GM23338 (cell line): ENCODE results near the gene FOXP1. TPM values are rescaled to one million over a fixed set of nuclear protein-coding genes. Genes with fewer than 3 reads are reported as not detected.

Experiments
- ATAC-seq: fragments of 200-7000 bp; cut with Tn5 transposase; 3 replicates; pipeline ENCODE4 v1.9.1; 2020
- DNase-seq: peaks from one replicate; pipeline ENCODE4 v3.0.0-alpha.2; 2015; ENCODE audit warnings: low spot score
- H2AFZ ChIP-seq: fragments of 200-600 bp; sonication (generic); 2 replicates; pipeline ENCODE4 v1.8.0; 2016; ENCODE audit warnings: antibody characterized with exemption, mild to moderate bottlenecking, moderate library complexity
- H3F3A ChIP-seq: fragments of 200-600 bp; sonication (generic); replicated peaks from 2 replicates; pipeline ENCODE4 v1.8.0; 2017; ENCODE audit warnings: antibody characterized with exemption, mixed run types, low read depth
- H3K27ac ChIP-seq: fragments of 200-600 bp; sonication (generic); 2 replicates; pipeline ENCODE4 v1.6.1; 2016; ENCODE audit warnings: low read depth
- H3K27me3 ChIP-seq: fragments of 200-600 bp; sonication (generic); 2 replicates; pipeline ENCODE4 v1.8.0; 2016; ENCODE audit warnings: mild to moderate bottlenecking, mixed run types, moderate library complexity; ENCODE audit not compliant: insufficient read depth
- H3K36me3 ChIP-seq: fragments of 200-600 bp; sonication (generic); 2 replicates; pipeline ENCODE4 v1.8.0; 2016; ENCODE audit warnings: mild to moderate bottlenecking; ENCODE audit not compliant: insufficient read depth
- H3K4me1 ChIP-seq: fragments of 200-600 bp; sonication (generic); 2 replicates; pipeline ENCODE4 v1.8.0; 2016; ENCODE audit warnings: mild to moderate bottlenecking, moderate library complexity; ENCODE audit not compliant: insufficient read depth
- H3K4me2 ChIP-seq: fragments of 200-600 bp; sonication (generic); 2 replicates; pipeline ENCODE4 v1.7.1; 2017; ENCODE audit warnings: mixed run types
- H3K4me3 ChIP-seq: fragments of 200-600 bp; sonication (generic); 2 replicates; pipeline ENCODE4 v1.6.1; 2016; ENCODE audit warnings: mixed run types
- H3K79me2 ChIP-seq: fragments of 200-600 bp; sonication (generic); replicated peaks from 2 replicates; pipeline ENCODE4 v1.8.0; 2017; ENCODE audit warnings: mild to moderate bottlenecking; ENCODE audit not compliant: insufficient read depth
- H3K9me2 ChIP-seq: fragments of 200-600 bp; sonication (generic); 2 replicates; pipeline ENCODE4 v1.8.0; 2017; ENCODE audit not compliant: insufficient read depth
- H4K20me1 ChIP-seq: fragments of 200-600 bp; sonication (generic); replicated peaks from 2 replicates; pipeline ENCODE4 v1.8.0; 2017; ENCODE audit warnings: mild to moderate bottlenecking; ENCODE audit not compliant: insufficient read depth
- H3K27ac Mint-ChIP-seq: 2 replicates; pipeline ENCODE4 v1.8.0; 2020; ENCODE audit warnings: inconsistent platforms, mild to moderate bottlenecking, moderate library complexity, mixed read lengths
- H3K27me3 Mint-ChIP-seq: 3 replicates; pipeline ENCODE4 v1.8.0; 2022; ENCODE audit warnings: low read depth, mild to moderate bottlenecking, moderate library complexity, mixed read lengths, inconsistent platforms; ENCODE audit not compliant: insufficient read depth, poor library complexity
- H3K36me3 Mint-ChIP-seq: 3 replicates; pipeline ENCODE4 v1.8.0; 2021; ENCODE audit warnings: low read depth, mild to moderate bottlenecking, inconsistent platforms, moderate library complexity, mixed read lengths
- H3K4me1 Mint-ChIP-seq: 3 replicates; pipeline ENCODE4 v1.8.0; 2020; ENCODE audit warnings: mild to moderate bottlenecking, inconsistent platforms, mixed read lengths
- H3K4me3 Mint-ChIP-seq: 3 replicates; pipeline ENCODE4 v1.8.0; 2021; ENCODE audit warnings: moderate library complexity, mild to moderate bottlenecking, inconsistent platforms, mixed read lengths
- H3K9me3 Mint-ChIP-seq: 3 replicates; pipeline ENCODE4 v1.8.0; 2020; ENCODE audit warnings: moderate library complexity, mild to moderate bottlenecking, inconsistent platforms, mixed read lengths
- CREB1 ChIP-seq: fragments of 250-450 bp; sonication (Bioruptor Pico); IDR thresholded peaks from 2 replicates; pipeline ENCODE4 v1.5.0; 2020; ENCODE audit warnings: low read depth, mild to moderate bottlenecking, moderate library complexity
- CTCF ChIP-seq, 2 experiments: fragments of 200-600 bp in 1 of 2; sonication (generic) in 1 of 2; conservative IDR thresholded peaks; 2 replicates each; pipeline versions ENCODE4 v1.5.1 to v1.6.1; 2016 to 2017; ENCODE audit warnings: antibody characterized with exemption in 2 of 2, low read depth in 2 of 2, mild to moderate bottlenecking in 2 of 2, moderate library complexity in 1 of 2
- EZH2 ChIP-seq: fragments of 200-600 bp; sonication (generic); IDR thresholded peaks from one replicate; pipeline ENCODE4 v1.8.0; 2017; ENCODE audit warnings: antibody characterized with exemption, mild to moderate bottlenecking, low read depth; ENCODE audit not compliant: unreplicated experiment
- EZH2phosphoT487 ChIP-seq: fragments of 200-600 bp; sonication (generic); IDR thresholded peaks from one replicate; pipeline ENCODE4 v1.8.1; 2018; ENCODE audit warnings: antibody characterized with exemption; ENCODE audit not compliant: unreplicated experiment
- JUNB ChIP-seq: IDR thresholded peaks from one replicate; pipeline ENCODE4 v1.6.1; 2016; ENCODE audit warnings: antibody characterized with exemption; ENCODE audit not compliant: unreplicated experiment
- NANOG ChIP-seq: IDR thresholded peaks from 2 replicates; pipeline ENCODE4 v1.6.1; 2016; ENCODE audit warnings: antibody characterized with exemption, borderline replicate concordance
- POLR2AphosphoS5 ChIP-seq: IDR thresholded peaks from 2 replicates; pipeline ENCODE4 v1.6.1; 2016; ENCODE audit warnings: antibody characterized with exemption, low read depth
- STAT1 ChIP-seq: IDR thresholded peaks from one replicate; pipeline ENCODE4 v1.6.1; 2016; ENCODE audit warnings: antibody characterized with exemption; ENCODE audit not compliant: unreplicated experiment
- ZNF114 ChIP-seq: fragments of 250-450 bp; sonication (Bioruptor Pico); IDR thresholded peaks from 2 replicates; pipeline ENCODE4 v1.5.0; 2020; ENCODE audit warnings: mild to moderate bottlenecking, moderate library complexity
- ZNF331 ChIP-seq: fragments of 250-450 bp; sonication (Bioruptor Pico); IDR thresholded peaks from 2 replicates; pipeline ENCODE4 v1.5.0; 2020; ENCODE audit warnings: low read depth, mild to moderate bottlenecking, moderate library complexity
- ZNF462 ChIP-seq: fragments of 250-450 bp; sonication (Bioruptor Pico); IDR thresholded peaks from 2 replicates; pipeline ENCODE4 v1.5.0; 2020; ENCODE audit warnings: mild to moderate bottlenecking, moderate library complexity
- polyA plus RNA-seq: library from polyadenylated mRNA; unstranded; fragments of >200 nt; fragmentation: Nextera tagmentation; extraction: Ambion mirVana; gene quantifications from 2 replicates; pipeline ENCODE4 v1.2.1, GENCODE V29; 2016
- total RNA-seq: library from RNA; depleted of rRNA; stranded (reverse); fragments of >200 nt; shearing (Covaris generic); gene quantifications from 2 replicates; pipeline ENCODE4 v1.2.3, GENCODE V29; 2014
- TF ChIP-seq, protein P1 (sequence below): IDR thresholded peaks from 2 replicates; pipeline ENCODE4 v1.6.1; 2016; ENCODE audit warnings: antibody characterized with exemption
- TF ChIP-seq, protein P2 (sequence below): IDR thresholded peaks from one replicate; pipeline ENCODE4 v1.6.1; 2018; ENCODE audit warnings: antibody characterized with exemption; ENCODE audit not compliant: unreplicated experiment

FOXP1 gene
- total and polyA plus RNA-seq, 2 experiments from 2014 or later, result 32.9 to 35.5 TPM

DNA sequence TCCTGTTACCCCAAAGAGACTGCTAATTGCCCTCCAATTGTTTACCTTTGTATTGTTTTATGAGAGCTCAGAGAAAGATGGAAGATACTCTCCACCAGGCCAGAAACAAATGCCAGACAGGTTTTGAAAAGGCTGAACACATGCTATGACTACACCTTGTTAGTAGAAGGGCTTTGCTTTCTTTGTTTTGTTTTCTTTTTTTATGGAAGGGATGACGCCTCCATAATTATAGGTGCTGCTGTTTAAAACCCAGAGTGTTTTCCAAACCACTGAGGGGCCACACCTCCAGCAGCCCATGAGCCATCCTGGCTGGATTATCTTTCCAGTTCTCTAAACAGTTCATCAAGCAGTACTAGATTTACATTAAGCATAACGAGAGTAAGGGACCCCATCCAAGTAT lies 5.6 kb upstream of the FOXP1 start:
- DNase-seq, result no peak
- no peak overlapping the region for H3K27ac ChIP-seq

More for the DNA sequence above, 5.6 kb upstream of the FOXP1 start:
- Mint-ChIP-seq H3K4me1 (peaks cover 8% of the 10 kb centered on the region), H3K36me3 (peaks cover 6% of the 10 kb centered on the region), H3K4me3 (no peak overlapping the region), H3K27ac (no peak overlapping the region), H3K9me3 (peaks cover 14% of the 10 kb centered on the region), H3K27me3 (peaks cover 3% of the 10 kb centered on the region)
- H2AFZ ChIP-seq, result no peak overlapping the region
- ATAC-seq, result no peak
- TF ChIP-seq STAT1 (no peak), CREB1 (CRISPR knock-in tag) (no peak), CTCF (conservative IDR thresholded peaks at IDR 0.05; ENCODE audit: low read depth in 2 of 2) (no peak), EZH2 (no peak), ZNF114 (no peak), POLR2AphosphoS5 (no peak), NANOG (no peak), ZNF331 (CRISPR knock-in tag) (no peak), JUNB (no peak), ZNF462 (CRISPR knock-in tag) (no peak), EZH2phosphoT487 (no peak)
- TF ChIP-seq, protein P1, sequence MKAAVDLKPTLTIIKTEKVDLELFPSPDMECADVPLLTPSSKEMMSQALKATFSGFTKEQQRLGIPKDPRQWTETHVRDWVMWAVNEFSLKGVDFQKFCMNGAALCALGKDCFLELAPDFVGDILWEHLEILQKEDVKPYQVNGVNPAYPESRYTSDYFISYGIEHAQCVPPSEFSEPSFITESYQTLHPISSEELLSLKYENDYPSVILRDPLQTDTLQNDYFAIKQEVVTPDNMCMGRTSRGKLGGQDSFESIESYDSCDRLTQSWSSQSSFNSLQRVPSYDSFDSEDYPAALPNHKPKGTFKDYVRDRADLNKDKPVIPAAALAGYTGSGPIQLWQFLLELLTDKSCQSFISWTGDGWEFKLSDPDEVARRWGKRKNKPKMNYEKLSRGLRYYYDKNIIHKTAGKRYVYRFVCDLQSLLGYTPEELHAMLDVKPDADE, result no peak
- TF ChIP-seq, protein P2, sequence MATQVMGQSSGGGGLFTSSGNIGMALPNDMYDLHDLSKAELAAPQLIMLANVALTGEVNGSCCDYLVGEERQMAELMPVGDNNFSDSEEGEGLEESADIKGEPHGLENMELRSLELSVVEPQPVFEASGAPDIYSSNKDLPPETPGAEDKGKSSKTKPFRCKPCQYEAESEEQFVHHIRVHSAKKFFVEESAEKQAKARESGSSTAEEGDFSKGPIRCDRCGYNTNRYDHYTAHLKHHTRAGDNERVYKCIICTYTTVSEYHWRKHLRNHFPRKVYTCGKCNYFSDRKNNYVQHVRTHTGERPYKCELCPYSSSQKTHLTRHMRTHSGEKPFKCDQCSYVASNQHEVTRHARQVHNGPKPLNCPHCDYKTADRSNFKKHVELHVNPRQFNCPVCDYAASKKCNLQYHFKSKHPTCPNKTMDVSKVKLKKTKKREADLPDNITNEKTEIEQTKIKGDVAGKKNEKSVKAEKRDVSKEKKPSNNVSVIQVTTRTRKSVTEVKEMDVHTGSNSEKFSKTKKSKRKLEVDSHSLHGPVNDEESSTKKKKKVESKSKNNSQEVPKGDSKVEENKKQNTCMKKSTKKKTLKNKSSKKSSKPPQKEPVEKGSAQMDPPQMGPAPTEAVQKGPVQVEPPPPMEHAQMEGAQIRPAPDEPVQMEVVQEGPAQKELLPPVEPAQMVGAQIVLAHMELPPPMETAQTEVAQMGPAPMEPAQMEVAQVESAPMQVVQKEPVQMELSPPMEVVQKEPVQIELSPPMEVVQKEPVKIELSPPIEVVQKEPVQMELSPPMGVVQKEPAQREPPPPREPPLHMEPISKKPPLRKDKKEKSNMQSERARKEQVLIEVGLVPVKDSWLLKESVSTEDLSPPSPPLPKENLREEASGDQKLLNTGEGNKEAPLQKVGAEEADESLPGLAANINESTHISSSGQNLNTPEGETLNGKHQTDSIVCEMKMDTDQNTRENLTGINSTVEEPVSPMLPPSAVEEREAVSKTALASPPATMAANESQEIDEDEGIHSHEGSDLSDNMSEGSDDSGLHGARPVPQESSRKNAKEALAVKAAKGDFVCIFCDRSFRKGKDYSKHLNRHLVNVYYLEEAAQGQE, result no peak
- no peak overlapping the region for H3K4me2 ChIP-seq
- no peaks in the 10 kb centered on the region for H3K79me2 ChIP-seq
- H3K9me2 ChIP-seq, result no peaks in the 10 kb centered on the region
- H3K27me3 ChIP-seq, result no peaks in the 10 kb centered on the region
- H3K36me3 ChIP-seq, result no peaks in the 10 kb centered on the region
- H4K20me1 ChIP-seq, result no peaks in the 10 kb centered on the region
- H3F3A ChIP-seq, result no peaks in the 10 kb centered on the region; the same call in 1 of the 2 replicates
- H3K4me1 ChIP-seq, result peaks cover 11% of the 10 kb centered on the region
- H3K4me3 ChIP-seq, result no peak overlapping the region
